Upper lobe of left lung (tissue), 4 donors: ENCODE measurements around the gene TUBGCP2.

Experiments used
- CTCF ChIP-seq, 6 experiments: fragments of 450-650 bp in 4 of 6; fragments of 200-600 bp in 2 of 6; sonication (generic) in 2 of 6; IDR thresholded peaks; one replicate each; pipeline ENCODE4 v1.5.1; 2016 to 2019; ENCODE audit warnings: antibody characterized with exemption in 6 of 6
- POLR2A ChIP-seq, 4 donors: fragments of 450-650 bp; IDR thresholded peaks; one replicate each; pipeline ENCODE4 v1.5.1; 2016 to 2017; ENCODE audit warnings: antibody characterized with exemption in 4 of 4, mild to moderate bottlenecking in 2 of 4

GRCh38 chr10:133236401-133237240 is 72.1 kb downstream of the TUBGCP2 start:
- TF ChIP-seq CTCF (IDR thresholded peaks at IDR 0.05) (no peak), POLR2A (IDR thresholded peaks at IDR 0.05) (no peak)
